ENCODE data around the gene CEACAM21. TPM values are rescaled to one million over a fixed set of nuclear protein-coding genes. Genes with fewer than 3 reads are reported as not detected.

Gene CEACAM21
- total RNA-seq, 1 donor from 2014 or later = not detected

- Mint-ChIP-seq H3K27me3 (ENCODE audit: insufficient read depth, low read depth) (peaks cover 17% of the 10 kb centered on the region), H3K4me1 (no peaks in the 10 kb centered on the region), H3K4me3 (no peak overlapping the region), H3K9me3 (peaks cover 7% of the 10 kb centered on the region), H3K36me3 (no peaks in the 10 kb centered on the region), H3K27ac (no peak overlapping the region)
- Histone ChIP-seq H3K9me3 (ENCODE audit: low read depth) (no peaks in the 10 kb centered on the region), H4K20me1 (ENCODE audit: low read depth) (no peaks in the 10 kb centered on the region), H2AFZ (replicated peaks) (no peak overlapping the region), H3K27ac (no peak overlapping the region), H3K4me3 (no peak overlapping the region), H3K27me3 (no peaks in the 10 kb centered on the region), H3K79me2 (ENCODE audit: low read depth) (no peaks in the 10 kb centered on the region), H3F3A (ENCODE audit: low read depth) (no peaks in the 10 kb centered on the region), H3K4me1 (no peaks in the 10 kb centered on the region), H3K4me2 (no peak overlapping the region), H3K36me3 (no peaks in the 10 kb centered on the region), H3K9ac (no peak overlapping the region)
- no peak for DNase-seq (ENCODE audit: low spot score)
- TF ChIP-seq CTCF (IDR thresholded peaks at IDR 0.05) (no peak), EZH2 (IDR thresholded peaks at IDR 0.05) (no peak), EZH2phosphoT487 (IDR thresholded peaks at IDR 0.05) (no peak)
Measured at GRCh38 chr19:41619018-41619556, 43.1 kb downstream of the CEACAM21 start.

GRCh38 chr19:41620171-41620570, 44.2 kb downstream of the CEACAM21 start:
- no peaks in the 10 kb centered on the region for H3K36me3 Mint-ChIP-seq
- no peak overlapping the region for H3K27ac Mint-ChIP-seq
- TF ChIP-seq EZH2 (IDR thresholded peaks at IDR 0.05) (no peak), CTCF (IDR thresholded peaks at IDR 0.05) (no peak), EZH2phosphoT487 (IDR thresholded peaks at IDR 0.05) (no peak)
- Histone ChIP-seq H2AFZ (replicated peaks) (no peak overlapping the region), H3K9ac (no peak overlapping the region), H3K27me3 (no peaks in the 10 kb centered on the region), H3K4me3 (no peak overlapping the region), H4K20me1 (ENCODE audit: low read depth) (no peaks in the 10 kb centered on the region), H3K4me1 (no peaks in the 10 kb centered on the region), H3K9me3 (ENCODE audit: low read depth) (no peaks in the 10 kb centered on the region), H3K36me3 (no peaks in the 10 kb centered on the region), H3K27ac (no peak overlapping the region), H3K79me2 (ENCODE audit: low read depth) (no peaks in the 10 kb centered on the region), H3K4me2 (no peak overlapping the region), H3F3A (ENCODE audit: low read depth) (no peaks in the 10 kb centered on the region)
- H3K4me3 Mint-ChIP-seq = no peak overlapping the region
- peaks cover 22% of the 10 kb centered on the region for H3K27me3 Mint-ChIP-seq (ENCODE audit: insufficient read depth, low read depth)
- H3K4me1 Mint-ChIP-seq = no peaks in the 10 kb centered on the region
- no peak for DNase-seq (ENCODE audit: low spot score)
- peaks cover 7% of the 10 kb centered on the region for H3K9me3 Mint-ChIP-seq

- Histone ChIP-seq H3K9me3 (ENCODE audit: low read depth) (no peaks in the 10 kb centered on the region), H3K4me2 (no peak overlapping the region), H3K4me3 (no peak overlapping the region), H3K36me3 (no peaks in the 10 kb centered on the region), H3K79me2 (ENCODE audit: low read depth) (no peaks in the 10 kb centered on the region), H3F3A (ENCODE audit: low read depth) (no peaks in the 10 kb centered on the region), H4K20me1 (ENCODE audit: low read depth) (no peaks in the 10 kb centered on the region), H3K27ac (no peak overlapping the region), H2AFZ (replicated peaks) (no peak overlapping the region), H3K4me1 (no peaks in the 10 kb centered on the region), H3K27me3 (no peaks in the 10 kb centered on the region), H3K9ac (no peak overlapping the region)
- DNase-seq (ENCODE audit: low spot score) = no peak
- TF ChIP-seq EZH2 (IDR thresholded peaks at IDR 0.05) (no peak), CTCF (IDR thresholded peaks at IDR 0.05) (no peak), EZH2phosphoT487 (IDR thresholded peaks at IDR 0.05) (no peak)
- peaks cover 24% of the 10 kb centered on the region for H3K27me3 Mint-ChIP-seq (ENCODE audit: insufficient read depth, low read depth)
- no peaks in the 10 kb centered on the region for H3K36me3 Mint-ChIP-seq
- no peaks in the 10 kb centered on the region for H3K4me1 Mint-ChIP-seq
- peaks cover 10% of the 10 kb centered on the region for H3K9me3 Mint-ChIP-seq
- no peak overlapping the region for H3K27ac Mint-ChIP-seq
- H3K4me3 Mint-ChIP-seq = no peak overlapping the region
Measured at GRCh38 chr19:41621226-41621625, 45.3 kb downstream of the CEACAM21 start.

All from neural progenitor cell (in vitro differentiated cells).